ENCODE data around the gene PUS10. TPM values are rescaled to one million over a fixed set of nuclear protein-coding genes. Genes with fewer than 3 reads are reported as not detected.

PUS10 gene
- total RNA-seq, 3 donors from 2014 or later = 6.5 to 8.4 (median 6.5) TPM

- DNase-seq = no peak
- Mint-ChIP-seq H3K9me3 (no peaks in the 10 kb centered on the region), H3K4me1 (ENCODE audit: low read depth) (peaks cover 27% of the 10 kb centered on the region), H3K27me3 (ENCODE audit: low read depth) (no peaks in the 10 kb centered on the region), H3K36me3 (ENCODE audit: insufficient read depth) (peaks cover 3% of the 10 kb centered on the region), H3K4me3 (no peak overlapping the region)
- no peak for ATAC-seq
Observed at GRCh38 chr2:60972889-60973656, 45.0 kb downstream of the PUS10 start.

GRCh38 chr2:60966507-60967405 is 51.3 kb downstream of the PUS10 start:
- Mint-ChIP-seq H3K9me3 (peaks cover 3% of the 10 kb centered on the region), H3K27me3 (ENCODE audit: low read depth) (no peaks in the 10 kb centered on the region), H3K4me1 (ENCODE audit: low read depth) (peaks cover 51% of the 10 kb centered on the region), H3K36me3 (ENCODE audit: insufficient read depth) (peaks cover 12% of the 10 kb centered on the region), H3K4me3 (peak overlapping the region; percentile 61)
- no peak for DNase-seq
- ATAC-seq = peak in 1 of 2 donors; percentile 30

- no peak for ATAC-seq
- H3K4me3 Mint-ChIP-seq = no peak overlapping the region
- no peaks in the 10 kb centered on the region for H3K27me3 Mint-ChIP-seq (ENCODE audit: low read depth)
Observed at GRCh38 chr2:60965499-60965785, 52.6 kb downstream of the PUS10 start.

GRCh38 chr2:60964651-60965498 is 53.2 kb downstream of the PUS10 start:
- H3K36me3 Mint-ChIP-seq (ENCODE audit: insufficient read depth) = peaks cover 15% of the 10 kb centered on the region
- no peak for DNase-seq
- H3K4me3 Mint-ChIP-seq = no peak overlapping the region
- no peak for ATAC-seq
- H3K27me3 Mint-ChIP-seq (ENCODE audit: low read depth) = no peaks in the 10 kb centered on the region
- H3K9me3 Mint-ChIP-seq = peaks cover 3% of the 10 kb centered on the region
- peaks cover 46% of the 10 kb centered on the region for H3K4me1 Mint-ChIP-seq (ENCODE audit: low read depth)

More at GRCh38 chr2:60965499-60965785, 52.6 kb downstream of the PUS10 start:
- Mint-ChIP-seq H3K9me3 (peaks cover 3% of the 10 kb centered on the region), H3K36me3 (ENCODE audit: insufficient read depth) (peaks cover 15% of the 10 kb centered on the region), H3K4me1 (ENCODE audit: low read depth) (peaks cover 46% of the 10 kb centered on the region)
- no peak for DNase-seq

- Mint-ChIP-seq H3K27me3 (ENCODE audit: low read depth) (no peaks in the 10 kb centered on the region), H3K4me3 (no peak overlapping the region), H3K4me1 (ENCODE audit: low read depth) (peaks cover 43% of the 10 kb centered on the region), H3K9me3 (peaks cover 3% of the 10 kb centered on the region), H3K36me3 (ENCODE audit: insufficient read depth) (peaks cover 22% of the 10 kb centered on the region)
- ATAC-seq (no peak), DNase-seq (no peak)
Observed at GRCh38 chr2:60963190-60963589, 54.9 kb downstream of the PUS10 start.

- ATAC-seq (no peak), DNase-seq (no peak)
- Mint-ChIP-seq H3K9me3 (peaks cover 3% of the 10 kb centered on the region), H3K4me1 (ENCODE audit: low read depth) (peaks cover 40% of the 10 kb centered on the region), H3K36me3 (ENCODE audit: insufficient read depth) (peaks cover 22% of the 10 kb centered on the region), H3K4me3 (no peak overlapping the region), H3K27me3 (ENCODE audit: low read depth) (no peaks in the 10 kb centered on the region)
Observed at GRCh38 chr2:60962528-60962927, 55.5 kb downstream of the PUS10 start.

- Mint-ChIP-seq H3K9me3 (peaks cover 3% of the 10 kb centered on the region), H3K36me3 (ENCODE audit: insufficient read depth) (peaks cover 20% of the 10 kb centered on the region), H3K27me3 (ENCODE audit: low read depth) (no peaks in the 10 kb centered on the region), H3K4me1 (ENCODE audit: low read depth) (peaks cover 31% of the 10 kb centered on the region), H3K4me3 (no peak overlapping the region)
- DNase-seq (no peak), ATAC-seq (peak in 1 of 2 donors; percentile 43)
Observed at GRCh38 chr2:60961457-60961856, 56.6 kb downstream of the PUS10 start.

GRCh38 chr2:60960706-60961105 is 57.3 kb downstream of the PUS10 start:
- Mint-ChIP-seq H3K4me1 (ENCODE audit: low read depth) (peaks cover 25% of the 10 kb centered on the region), H3K4me3 (no peak overlapping the region), H3K9me3 (peaks cover 3% of the 10 kb centered on the region), H3K27me3 (ENCODE audit: low read depth) (no peaks in the 10 kb centered on the region), H3K36me3 (ENCODE audit: insufficient read depth) (peaks cover 18% of the 10 kb centered on the region)
- no peak for ATAC-seq
- no peak for DNase-seq

GRCh38 chr2:60959501-60959900 is 58.6 kb downstream of the PUS10 start:
- no peak for ATAC-seq
- peaks cover 3% of the 10 kb centered on the region for H3K9me3 Mint-ChIP-seq

GRCh38 chr2:60958800-60959199 is 59.3 kb downstream of the PUS10 start:
- peaks cover 8% of the 10 kb centered on the region for H3K4me1 Mint-ChIP-seq (ENCODE audit: low read depth)
- H3K36me3 Mint-ChIP-seq (ENCODE audit: insufficient read depth) = peaks cover 21% of the 10 kb centered on the region

More at GRCh38 chr2:60959501-60959900, 58.6 kb downstream of the PUS10 start:
- Mint-ChIP-seq H3K36me3 (ENCODE audit: insufficient read depth) (peaks cover 18% of the 10 kb centered on the region), H3K4me1 (ENCODE audit: low read depth) (peaks cover 13% of the 10 kb centered on the region), H3K27me3 (ENCODE audit: low read depth) (no peaks in the 10 kb centered on the region), H3K4me3 (no peak overlapping the region)
- no peak for DNase-seq

GRCh38 chr2:60958361-60958760 is 59.7 kb downstream of the PUS10 start:
- no peaks in the 10 kb centered on the region for H3K27me3 Mint-ChIP-seq (ENCODE audit: low read depth)
- H3K36me3 Mint-ChIP-seq (ENCODE audit: insufficient read depth) = peaks cover 24% of the 10 kb centered on the region
- no peak overlapping the region for H3K4me3 Mint-ChIP-seq
- H3K4me1 Mint-ChIP-seq (ENCODE audit: low read depth) = peaks cover 6% of the 10 kb centered on the region
- no peak for DNase-seq
- H3K9me3 Mint-ChIP-seq = no peaks in the 10 kb centered on the region
- ATAC-seq = no peak

More at GRCh38 chr2:60958800-60959199, 59.3 kb downstream of the PUS10 start:
- no peaks in the 10 kb centered on the region for H3K9me3 Mint-ChIP-seq
- H3K4me3 Mint-ChIP-seq = no peak overlapping the region
- ATAC-seq = no peak
- no peak for DNase-seq
- no peaks in the 10 kb centered on the region for H3K27me3 Mint-ChIP-seq (ENCODE audit: low read depth)

GRCh38 chr2:60957643-60958042 is 60.4 kb downstream of the PUS10 start:
- Mint-ChIP-seq H3K9me3 (no peaks in the 10 kb centered on the region), H3K4me3 (no peak overlapping the region), H3K27me3 (ENCODE audit: low read depth) (no peaks in the 10 kb centered on the region), H3K4me1 (ENCODE audit: low read depth) (peaks cover 2% of the 10 kb centered on the region), H3K36me3 (ENCODE audit: insufficient read depth) (peaks cover 23% of the 10 kb centered on the region)
- no peak for ATAC-seq
- DNase-seq = no peak

GRCh38 chr2:60957224-60957623 is 60.8 kb downstream of the PUS10 start:
- Mint-ChIP-seq H3K4me3 (no peak overlapping the region), H3K9me3 (no peaks in the 10 kb centered on the region), H3K27me3 (ENCODE audit: low read depth) (no peaks in the 10 kb centered on the region), H3K36me3 (ENCODE audit: insufficient read depth) (peaks cover 23% of the 10 kb centered on the region), H3K4me1 (ENCODE audit: low read depth) (peaks cover 2% of the 10 kb centered on the region)
- ATAC-seq (no peak), DNase-seq (no peak)

GRCh38 chr2:60954139-60954538 is 63.9 kb downstream of the PUS10 start:
- H3K36me3 Mint-ChIP-seq (ENCODE audit: insufficient read depth) = peaks cover 19% of the 10 kb centered on the region
- H3K9me3 Mint-ChIP-seq = no peaks in the 10 kb centered on the region
- no peaks in the 10 kb centered on the region for H3K27me3 Mint-ChIP-seq (ENCODE audit: low read depth)
- DNase-seq (no peak), ATAC-seq (peak; percentile 43 to 77)
- peaks cover 8% of the 10 kb centered on the region for H3K4me1 Mint-ChIP-seq (ENCODE audit: low read depth)
- H3K4me3 Mint-ChIP-seq = no peak overlapping the region

All from activated T-cell treated with anti-CD3 and anti-CD28 coated beads, Interleukin-2, amount 50 U/mL, for 4 hours (primary cell).